NCI-H526 treated with DMSO at 0.1 percent for 48 hours (cell line): ENCODE data around the gene RASGRF1.

ENCODE experiments used
- DNase-seq: peaks from one replicate; lab custom pipeline; 2025; lab: John Stamatoyannopoulos, UW

The RASGRF1 gene

GRCh38 chr15:78957416-78958093 lies 133.0 kb downstream of the RASGRF1 start:
- DNase-seq, result no peak

GRCh38 chr15:78956937-78957336 lies 133.6 kb downstream of the RASGRF1 start:
- no peak for DNase-seq

- no peak for DNase-seq
Observed at GRCh38 chr15:78955355-78955754, 135.2 kb downstream of the RASGRF1 start.

GRCh38 chr15:78951841-78952238 lies 138.7 kb downstream of the RASGRF1 start:
- no peak for DNase-seq

- DNase-seq, result no peak
Observed at GRCh38 chr15:78950902-78951840, 139.4 kb downstream of the RASGRF1 start.

GRCh38 chr15:78950343-78950742 lies 140.2 kb downstream of the RASGRF1 start:
- no peak for DNase-seq

GRCh38 chr15:78949461-78949860 lies 141.1 kb downstream of the RASGRF1 start:
- DNase-seq, result no peak

GRCh38 chr15:78947506-78947905 lies 143.1 kb downstream of the RASGRF1 start:
- no peak for DNase-seq

- DNase-seq, result no peak
Observed at GRCh38 chr15:78946493-78946892, 144.1 kb downstream of the RASGRF1 start.

- peak; percentile 79 for DNase-seq
Observed at GRCh38 chr15:78944669-78945407, 145.7 kb downstream of the RASGRF1 start, which contains the start of gene CTSH. CTSH (minus strand) TSS chr15:78945046; CDS start chr15:78944981, 65 bp downstream.

- no peak for DNase-seq
Observed at GRCh38 chr15:78944202-78944625, 146.4 kb downstream of the RASGRF1 start.

GRCh38 chr15:78943692-78944091 lies 146.9 kb downstream of the RASGRF1 start:
- DNase-seq, result no peak

- DNase-seq, result no peak
Observed at GRCh38 chr15:78942741-78943140, 147.8 kb downstream of the RASGRF1 start.

- no peak for DNase-seq
Observed at GRCh38 chr15:78938658-78939488, 151.7 kb downstream of the RASGRF1 start.

GRCh38 chr15:78937132-78937739 lies 153.3 kb downstream of the RASGRF1 start:
- no peak for DNase-seq

- DNase-seq, result no peak
Observed at GRCh38 chr15:78934655-78935023, 155.9 kb downstream of the RASGRF1 start.

GRCh38 chr15:78933823-78934654 lies 156.5 kb downstream of the RASGRF1 start:
- DNase-seq, result no peak

- DNase-seq, result no peak
Observed at GRCh38 chr15:78933187-78933822, 157.3 kb downstream of the RASGRF1 start.

GRCh38 chr15:78932258-78932808 lies 158.2 kb downstream of the RASGRF1 start:
- DNase-seq, result no peak
